GM12801 (cell line): ENCODE results near the gene ICE1.

Experiments
- CTCF ChIP-seq: IDR thresholded peaks from one replicate; pipeline ENCODE4 v1.5.1; 2011; ENCODE audit warnings: control low read depth; ENCODE audit not compliant: insufficient read length; ENCODE audit errors: extremely low read depth

Gene ICE1

GRCh38 chr5:5532306-5533076, 110.0 kb downstream of the ICE1 start:
- TF ChIP-seq CTCF: no peak

- TF ChIP-seq CTCF: no peak
These were observed 111.5 kb downstream of the ICE1 start for GRCh38 chr5:5533927-5534326.

- TF ChIP-seq CTCF: no peak
These were observed 111.9 kb downstream of the ICE1 start for GRCh38 chr5:5534333-5534732.

GRCh38 chr5:5536871-5537270, 114.4 kb downstream of the ICE1 start:
- no peak for TF ChIP-seq CTCF

- TF ChIP-seq CTCF: no peak
These were observed 114.9 kb downstream of the ICE1 start for GRCh38 chr5:5537426-5537825.

- no peak for TF ChIP-seq CTCF
These were observed 117.1 kb downstream of the ICE1 start for GRCh38 chr5:5539590-5539989.
